NCI-H510A (cell line): Measurements from ENCODE around the gene USP36.

Source experiments
- DNase-seq: peaks from one replicate; lab custom pipeline; 2025; lab: John Stamatoyannopoulos, UW

The USP36 gene

DNA sequence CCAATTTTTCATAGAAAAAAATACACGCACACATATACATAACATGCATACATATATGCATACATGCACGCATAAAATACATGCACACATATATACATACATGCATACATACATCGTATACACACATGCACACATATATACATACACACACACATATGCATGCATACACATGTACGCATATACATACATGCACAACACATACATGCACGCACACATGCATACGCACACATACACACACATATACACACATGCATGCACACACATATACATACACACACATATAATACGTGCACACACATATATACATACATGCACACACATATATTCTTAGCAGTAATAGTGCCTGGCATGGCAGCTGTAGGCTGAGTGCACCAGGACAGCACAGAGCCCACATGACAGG is 24.9 kb downstream of the USP36 start:
- DNase-seq, result no peak

- no peak for DNase-seq
Measured at GRCh38 chr17:78812855-78813254, 27.8 kb downstream of the USP36 start.

DNA sequence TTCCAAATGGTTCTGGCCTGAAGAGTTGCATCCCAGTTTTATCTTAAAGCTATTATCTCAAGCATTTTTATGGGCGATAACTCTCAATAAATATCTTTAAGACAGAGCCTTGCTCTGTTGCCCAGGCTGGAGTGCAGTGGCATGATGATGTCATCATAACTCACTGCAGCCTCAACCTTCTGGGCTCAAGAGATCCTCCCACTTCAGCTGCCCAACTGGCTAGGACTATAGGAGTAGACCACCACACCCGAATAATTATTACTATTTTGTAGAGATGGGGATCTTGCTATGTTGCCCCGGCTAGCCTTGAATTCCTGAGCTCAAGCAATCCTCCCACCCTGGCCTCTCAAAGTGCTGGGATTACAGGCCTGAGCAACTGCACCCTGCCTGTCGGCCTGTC is 32.5 kb downstream of the USP36 start:
- no peak for DNase-seq

DNA sequence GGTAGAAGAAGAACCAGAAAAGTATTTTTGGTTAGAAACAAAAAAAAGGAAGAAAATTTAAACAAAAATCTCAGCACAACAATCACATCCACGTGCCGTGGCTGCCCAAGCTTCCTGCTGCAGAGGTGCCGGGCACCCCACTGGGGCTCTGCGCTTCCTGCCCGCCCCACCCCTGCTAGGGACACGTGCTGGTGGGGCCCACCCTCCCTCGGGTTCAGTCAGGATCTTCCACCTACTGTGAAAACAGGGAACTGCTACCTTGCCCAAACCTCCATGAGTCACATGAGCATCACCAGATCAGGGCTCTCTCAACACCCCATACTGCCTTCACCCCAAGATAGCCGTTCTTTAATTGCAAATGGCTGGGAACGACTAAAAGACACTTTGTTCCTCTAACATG is 34.2 kb downstream of the USP36 start:
- no peak for DNase-seq

DNA sequence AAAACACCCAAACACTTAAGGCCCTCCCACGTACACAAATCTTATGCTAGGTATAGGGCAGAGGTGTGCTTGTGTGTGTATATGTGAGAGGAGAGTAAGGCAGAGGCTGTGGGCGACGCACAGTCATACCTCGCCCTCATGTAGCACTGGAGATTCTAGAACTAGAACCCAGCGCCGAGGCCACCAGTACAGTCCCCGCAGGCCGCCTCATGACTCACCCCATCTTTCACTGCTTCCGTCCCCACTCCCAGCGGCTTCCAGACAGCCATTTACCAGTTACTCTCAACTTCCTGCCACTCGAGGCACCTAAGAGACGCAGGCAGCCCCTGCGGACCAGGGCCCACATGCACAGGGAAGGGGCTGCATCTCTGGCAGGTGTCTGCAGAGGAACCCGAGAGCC is 35.3 kb downstream of the USP36 start:
- no peak for DNase-seq

DNA sequence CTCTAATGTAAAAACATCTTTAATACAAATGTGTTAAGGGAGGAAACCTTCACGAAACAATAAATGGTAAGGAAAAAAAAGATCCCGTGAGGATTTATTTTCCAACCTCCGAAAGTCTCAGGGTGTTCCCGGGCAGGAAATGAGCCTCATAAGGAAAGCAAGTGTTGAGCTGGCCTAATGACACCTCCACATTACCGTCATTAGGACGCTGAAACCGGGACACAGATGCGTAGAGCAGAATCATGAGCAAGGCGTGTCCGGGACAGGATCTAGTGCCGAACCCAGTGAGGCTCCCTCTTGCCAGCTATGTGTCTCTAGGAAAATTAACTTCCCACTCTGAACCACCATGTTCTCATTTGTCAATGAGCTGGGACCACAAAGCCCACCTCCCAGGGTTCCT is 35.8 kb downstream of the USP36 start:
- DNase-seq, result no peak

DNA sequence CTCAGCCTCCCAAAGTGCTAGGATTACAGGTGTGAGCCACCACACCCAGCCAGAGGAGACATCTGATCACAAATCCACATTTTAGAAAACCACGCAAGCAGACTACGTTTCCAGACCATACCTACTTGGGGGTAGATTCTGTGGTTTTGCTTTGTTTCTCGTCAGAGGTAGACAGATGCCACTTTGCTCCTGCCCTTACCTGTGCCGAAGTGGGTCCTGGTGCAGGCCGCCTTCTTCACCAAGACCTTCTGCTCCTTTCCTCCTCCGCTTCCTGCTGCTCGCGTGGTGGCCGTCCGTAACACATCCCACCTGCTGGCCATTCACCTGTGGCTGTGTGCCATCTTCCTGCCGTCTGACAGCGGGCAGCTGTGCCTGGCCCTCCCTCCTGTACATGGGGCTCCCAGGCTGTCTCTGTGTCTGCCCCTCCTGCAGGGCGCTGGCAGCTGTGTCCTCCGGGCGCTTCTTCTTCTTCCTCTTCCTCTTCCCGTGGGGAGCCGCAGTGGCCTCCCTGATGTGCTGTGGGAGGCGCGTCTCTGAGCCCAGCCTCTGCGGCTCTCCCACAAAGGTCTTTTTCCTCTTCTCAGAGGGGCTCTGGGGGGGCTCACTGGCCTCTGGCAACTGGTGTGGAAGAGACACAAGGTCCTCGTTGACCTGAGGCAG is 37.3 kb downstream of the USP36 start:
- DNase-seq, result no peak

- DNase-seq, result no peak
Measured at GRCh38 chr17:78802459-78802858, 38.2 kb downstream of the USP36 start.

DNA sequence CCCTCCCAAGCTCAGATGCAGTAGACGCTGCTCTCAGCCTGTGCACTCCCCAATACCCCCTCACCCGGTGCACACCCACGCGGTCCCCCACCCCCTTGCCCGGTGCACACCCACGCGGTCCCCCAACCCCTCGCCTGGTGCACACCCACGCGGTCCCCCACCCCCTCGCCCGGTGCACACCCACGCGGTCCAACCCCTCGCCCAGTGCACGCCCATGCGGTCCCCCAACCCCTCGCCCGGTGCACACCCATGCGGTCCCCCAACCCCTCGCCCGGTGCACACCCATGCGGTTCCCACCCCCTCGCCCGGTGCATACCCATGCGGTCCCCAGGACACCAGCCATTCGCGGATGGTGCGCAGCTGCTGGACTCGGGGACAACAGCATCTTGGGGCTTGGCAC is 38.6 kb downstream of the USP36 start:
- no peak for DNase-seq

DNA sequence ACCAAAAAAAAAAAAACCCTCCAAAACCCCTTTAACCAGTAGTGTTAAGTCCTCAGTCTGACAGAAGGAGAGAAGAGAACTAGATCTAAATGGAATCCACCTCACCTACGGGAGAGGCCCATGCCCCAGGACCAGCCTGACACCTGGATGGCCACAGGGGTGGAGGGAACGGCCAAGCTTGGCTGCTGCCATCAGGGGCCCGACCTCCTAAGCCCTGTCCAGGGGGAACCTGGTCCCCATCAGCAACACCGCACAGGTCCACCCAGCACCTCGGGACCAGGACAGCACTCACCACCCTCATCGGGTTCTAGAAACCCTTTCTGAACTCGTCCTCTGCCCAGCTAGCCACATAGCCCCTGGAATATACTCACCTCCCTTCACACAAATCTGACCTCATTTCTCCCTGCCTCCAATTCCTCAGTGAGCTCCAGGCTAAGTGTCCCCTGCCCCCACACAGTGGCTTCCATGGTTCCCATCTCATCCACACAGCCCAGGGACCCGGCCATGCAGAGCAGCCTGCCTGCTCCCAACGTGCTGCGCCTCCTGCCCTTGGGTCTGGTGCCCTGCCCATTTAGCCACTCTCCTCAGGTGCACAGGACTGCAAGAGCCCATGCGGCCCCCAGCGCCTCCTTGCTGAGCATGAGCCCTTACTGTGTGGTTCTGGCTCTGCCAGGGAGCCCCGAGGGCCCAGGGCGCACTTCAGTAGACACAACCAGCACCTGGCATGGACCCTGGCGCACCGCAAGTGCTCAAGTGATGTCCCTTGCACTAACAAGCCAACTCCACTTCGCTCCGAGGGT is 40.3 kb downstream of the USP36 start:
- no peak for DNase-seq

DNA sequence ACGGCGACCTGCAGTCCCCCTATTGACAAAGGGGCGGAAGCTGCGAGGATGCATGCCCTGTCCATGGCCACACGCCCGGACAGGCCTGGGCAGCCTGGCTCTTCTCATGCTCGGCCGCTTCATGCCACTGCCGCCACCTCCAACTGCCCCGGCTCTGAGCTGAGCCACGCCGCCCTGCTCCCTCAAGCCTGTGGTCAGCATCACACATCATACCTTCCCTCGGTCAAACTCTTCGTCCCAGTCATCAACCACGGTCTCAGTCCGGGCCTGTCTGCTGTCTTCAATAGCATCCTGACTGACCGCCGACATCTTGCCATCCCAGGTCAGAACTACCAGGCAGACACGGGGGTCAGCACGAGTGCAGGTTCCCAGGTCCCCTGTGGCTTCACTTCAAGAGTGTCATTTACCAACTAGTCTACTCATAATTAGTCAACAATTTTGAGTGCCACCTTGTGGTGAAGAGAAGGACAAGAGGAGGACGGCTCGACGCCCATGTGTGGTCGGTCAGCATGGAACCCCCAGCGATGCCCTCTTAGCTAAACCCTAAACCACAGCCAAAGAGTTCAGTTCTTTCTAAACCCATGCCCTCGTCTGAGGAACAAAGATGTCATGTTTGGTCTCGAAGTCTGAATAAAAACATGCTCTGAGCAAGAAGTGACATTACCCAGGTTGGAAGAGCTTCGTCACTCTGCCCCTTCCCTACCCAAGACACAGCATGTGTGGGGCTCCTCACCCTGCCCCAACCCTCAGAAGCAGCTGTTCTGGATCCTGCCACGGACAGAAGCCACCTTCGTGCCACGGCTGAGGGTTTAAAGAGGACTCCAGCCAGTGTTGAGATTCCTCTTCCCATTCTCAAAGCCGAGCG is 41.7 kb downstream of the USP36 start:
- DNase-seq, result no peak

DNA sequence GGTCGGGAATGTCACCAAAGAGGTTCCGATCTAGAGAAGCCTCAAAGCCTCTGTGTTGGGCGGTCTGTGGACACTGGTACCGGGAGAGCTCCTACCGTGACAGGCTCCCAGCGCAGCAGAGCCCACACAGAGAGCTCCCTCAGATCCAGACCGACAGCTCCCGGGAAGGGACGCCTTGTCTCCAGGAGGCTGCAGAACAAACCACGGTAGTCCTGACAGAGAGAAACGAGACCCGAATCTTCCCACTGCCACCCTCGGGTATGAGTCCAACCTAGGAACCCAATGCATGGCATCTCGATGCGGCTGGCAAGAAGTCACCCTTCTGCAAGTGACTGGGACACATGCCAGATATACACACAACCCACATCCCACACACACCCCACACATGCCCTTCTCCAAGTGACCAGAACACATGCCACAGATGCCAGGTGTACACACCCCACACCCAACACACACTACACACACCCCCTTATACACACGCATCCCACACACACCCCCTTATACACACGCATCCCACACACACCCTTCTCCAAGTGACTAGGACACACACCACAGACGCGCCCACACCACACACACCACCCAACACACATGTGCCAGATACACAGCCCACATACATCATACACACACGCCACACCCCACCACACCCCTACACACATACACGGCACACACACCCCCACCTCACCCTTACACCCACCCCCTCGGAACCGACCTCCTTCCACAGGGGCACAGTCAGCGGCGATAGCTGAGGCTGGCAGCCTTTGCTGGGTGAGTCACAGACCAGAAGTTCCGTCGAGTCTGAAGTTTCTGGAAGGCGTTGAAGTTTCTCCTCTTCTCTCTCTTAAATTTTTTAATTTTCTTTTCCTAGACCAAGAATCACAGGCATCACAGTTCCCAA is 42.7 kb downstream of the USP36 start:
- no peak for DNase-seq

DNA sequence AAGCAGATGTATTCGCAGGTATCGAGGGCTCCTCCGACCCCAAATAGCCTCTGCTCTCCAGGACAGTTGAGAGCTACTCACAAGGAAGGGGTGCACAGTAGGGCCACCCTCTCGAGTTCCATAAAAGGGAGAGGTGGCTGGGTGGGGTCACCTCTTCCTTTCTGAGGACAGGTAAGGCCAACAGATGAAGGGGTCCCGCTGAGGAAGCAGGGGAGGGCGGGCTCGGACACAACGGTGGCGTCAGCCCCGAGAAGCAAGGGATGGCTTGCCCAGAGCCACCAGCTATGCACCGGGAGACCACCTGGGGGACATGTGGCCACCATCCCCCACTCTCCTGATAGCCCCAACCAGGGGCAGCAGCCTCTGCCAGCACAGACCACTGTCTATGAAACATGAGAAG is 43.4 kb downstream of the USP36 start:
- no peak for DNase-seq

GRCh38 chr17:78796517-78796900 is 44.1 kb downstream of the USP36 start:
- DNase-seq, result no peak

GRCh38 chr17:78795861-78796516 is 44.6 kb downstream of the USP36 start:
- DNase-seq, result no peak

GRCh38 chr17:78794864-78795640 is 45.6 kb downstream of the USP36 start:
- DNase-seq, result no peak

- no peak for DNase-seq
Measured at GRCh38 chr17:78794399-78794798, 46.2 kb downstream of the USP36 start.

DNA sequence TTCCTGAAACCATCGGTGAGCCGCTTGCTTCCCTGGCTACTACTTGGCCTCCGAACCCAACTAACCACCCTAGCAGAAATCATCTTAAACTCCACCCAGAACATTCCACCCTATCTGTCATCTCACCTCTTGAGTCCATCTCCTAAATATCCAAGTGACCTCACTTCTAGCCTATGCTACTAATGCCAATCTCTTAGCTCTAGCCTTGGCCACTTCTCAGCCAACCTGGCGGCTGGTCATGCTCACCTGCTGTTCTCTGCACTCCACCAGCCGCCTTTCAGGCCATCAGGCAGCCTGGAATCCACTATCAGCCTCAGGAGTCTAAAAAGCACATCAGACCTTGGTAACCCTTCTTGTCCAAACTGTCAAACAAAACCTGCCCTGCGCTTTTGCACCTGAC is 46.6 kb downstream of the USP36 start:
- DNase-seq, result no peak

GRCh38 chr17:78793415-78793814 is 47.2 kb downstream of the USP36 start:
- no peak for DNase-seq
